ENCODE data around the gene BCL2L13. TPM values are rescaled to one million over a fixed set of nuclear protein-coding genes. Genes with fewer than 3 reads are reported as not detected.
"Not testable (repeated sequence)": the region's sequence is repeated elsewhere in the genome, so short reads cannot be mapped to it uniquely, and the experiment has no call there.

Gene BCL2L13
- total RNA-seq, 1 donor from 2014 or later, result 42.6 TPM

DNA sequence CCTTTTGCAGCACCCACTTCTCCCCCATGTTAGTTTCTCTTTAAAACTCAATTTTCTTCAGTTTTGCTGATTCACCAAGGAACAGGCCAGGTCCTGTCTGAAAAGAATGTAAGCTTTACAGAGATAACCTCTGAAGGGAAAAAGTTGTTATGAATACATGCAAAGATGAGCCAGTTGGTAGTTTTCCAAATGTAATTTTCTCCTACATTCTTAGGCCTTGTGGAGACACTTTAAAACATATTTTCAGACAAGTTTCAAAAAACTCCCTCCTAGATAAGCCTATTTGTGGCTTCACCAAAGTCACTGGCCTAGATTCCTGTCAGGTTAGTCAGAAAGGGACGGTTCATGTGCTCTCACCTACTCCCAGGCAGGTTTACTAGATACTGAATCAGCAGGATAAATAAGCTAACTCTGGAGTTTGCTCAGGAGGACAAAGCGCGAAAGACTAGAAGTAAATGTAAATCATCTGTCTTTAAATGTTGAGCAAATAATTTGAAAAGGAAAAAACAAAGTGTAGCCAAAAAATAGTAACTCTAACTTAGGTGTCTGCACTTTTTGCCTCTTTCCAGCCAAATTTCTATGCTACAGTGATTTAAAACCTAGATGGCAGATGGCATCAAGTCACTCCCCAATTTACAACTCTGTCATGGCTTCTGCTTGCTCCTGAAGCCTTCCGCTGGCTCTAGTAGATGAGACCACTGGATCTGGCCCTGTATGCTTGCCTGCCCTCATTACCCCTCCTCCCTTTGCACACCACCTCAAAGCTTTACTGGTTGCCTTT is 5.2 kb upstream of the BCL2L13 start:
- H3K9me3 Mint-ChIP-seq (ENCODE audit: unreplicated experiment), result peaks cover 2% of the 10 kb centered on the region
- H3K27ac Mint-ChIP-seq (ENCODE audit: unreplicated experiment), result no peak overlapping the region
- TF ChIP-seq, protein P1, sequence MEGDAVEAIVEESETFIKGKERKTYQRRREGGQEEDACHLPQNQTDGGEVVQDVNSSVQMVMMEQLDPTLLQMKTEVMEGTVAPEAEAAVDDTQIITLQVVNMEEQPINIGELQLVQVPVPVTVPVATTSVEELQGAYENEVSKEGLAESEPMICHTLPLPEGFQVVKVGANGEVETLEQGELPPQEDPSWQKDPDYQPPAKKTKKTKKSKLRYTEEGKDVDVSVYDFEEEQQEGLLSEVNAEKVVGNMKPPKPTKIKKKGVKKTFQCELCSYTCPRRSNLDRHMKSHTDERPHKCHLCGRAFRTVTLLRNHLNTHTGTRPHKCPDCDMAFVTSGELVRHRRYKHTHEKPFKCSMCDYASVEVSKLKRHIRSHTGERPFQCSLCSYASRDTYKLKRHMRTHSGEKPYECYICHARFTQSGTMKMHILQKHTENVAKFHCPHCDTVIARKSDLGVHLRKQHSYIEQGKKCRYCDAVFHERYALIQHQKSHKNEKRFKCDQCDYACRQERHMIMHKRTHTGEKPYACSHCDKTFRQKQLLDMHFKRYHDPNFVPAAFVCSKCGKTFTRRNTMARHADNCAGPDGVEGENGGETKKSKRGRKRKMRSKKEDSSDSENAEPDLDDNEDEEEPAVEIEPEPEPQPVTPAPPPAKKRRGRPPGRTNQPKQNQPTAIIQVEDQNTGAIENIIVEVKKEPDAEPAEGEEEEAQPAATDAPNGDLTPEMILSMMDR (IDR thresholded peaks at IDR 0.05; ENCODE audit: partially characterized antibody, unreplicated experiment), result no peak
- no peak for DNase-seq
- peaks cover 4% of the 10 kb centered on the region for H3K4me1 Mint-ChIP-seq (ENCODE audit: low read depth, unreplicated experiment)
- no peaks in the 10 kb centered on the region for H3K36me3 Mint-ChIP-seq (ENCODE audit: unreplicated experiment)
- H3K27me3 Mint-ChIP-seq (ENCODE audit: unreplicated experiment), result peaks cover 2% of the 10 kb centered on the region
- no peak overlapping the region for H3K4me3 Mint-ChIP-seq (ENCODE audit: unreplicated experiment)

DNA sequence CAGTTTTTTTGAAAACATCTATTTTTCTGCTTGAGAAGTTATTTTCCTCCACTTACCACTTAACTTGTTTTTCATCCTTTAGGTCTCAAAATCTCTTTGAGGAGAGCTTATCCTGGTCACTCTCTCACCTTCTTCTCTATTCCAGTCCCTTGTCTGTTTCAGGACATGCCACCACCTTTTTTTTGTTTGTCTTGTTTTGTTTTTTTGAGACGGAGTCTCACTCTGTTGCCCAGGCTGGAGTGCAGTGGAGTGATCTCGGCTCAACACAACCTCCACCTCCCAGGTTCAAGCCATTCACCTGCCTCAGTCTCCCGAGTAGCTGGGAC is 4.6 kb upstream of the BCL2L13 start:
- Mint-ChIP-seq H3K9me3 (ENCODE audit: unreplicated experiment) (no peaks in the 10 kb centered on the region), H3K27me3 (ENCODE audit: unreplicated experiment) (no peaks in the 10 kb centered on the region), H3K4me1 (ENCODE audit: low read depth, unreplicated experiment) (peaks cover 4% of the 10 kb centered on the region), H3K36me3 (ENCODE audit: unreplicated experiment) (no peaks in the 10 kb centered on the region), H3K27ac (ENCODE audit: unreplicated experiment) (no peak overlapping the region), H3K4me3 (ENCODE audit: unreplicated experiment) (no peak overlapping the region)
- TF ChIP-seq, protein P1 (IDR thresholded peaks at IDR 0.05; ENCODE audit: partially characterized antibody, unreplicated experiment), result no peak
- no peak for DNase-seq

DNA sequence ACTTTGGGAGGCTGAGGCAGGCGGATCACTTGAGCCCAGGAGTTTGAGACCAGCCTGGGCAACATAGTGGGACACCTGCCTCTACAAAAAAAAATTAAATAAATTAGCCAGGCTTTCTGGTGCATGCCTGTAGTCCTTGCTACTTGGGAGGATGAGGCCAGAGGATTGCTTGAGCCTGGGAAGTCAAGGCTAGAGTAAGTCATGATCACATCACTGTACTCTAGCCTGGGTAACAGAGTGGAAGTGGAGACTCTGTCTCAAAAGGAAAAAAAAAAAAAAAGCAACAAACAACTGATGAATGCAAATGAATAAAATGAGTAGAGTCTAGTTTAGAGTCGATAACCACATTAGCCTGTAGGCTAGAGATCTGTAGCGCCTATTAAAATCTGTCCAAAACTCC is 3.9 kb upstream of the BCL2L13 start:
- peaks cover 4% of the 10 kb centered on the region for H3K27me3 Mint-ChIP-seq (ENCODE audit: unreplicated experiment)
- H3K27ac Mint-ChIP-seq (ENCODE audit: unreplicated experiment), result no peak overlapping the region
- H3K4me3 Mint-ChIP-seq (ENCODE audit: unreplicated experiment), result no peak overlapping the region
- peaks cover 5% of the 10 kb centered on the region for H3K9me3 Mint-ChIP-seq (ENCODE audit: unreplicated experiment)
- TF ChIP-seq, protein P1 (IDR thresholded peaks at IDR 0.05; ENCODE audit: partially characterized antibody, unreplicated experiment), result no peak
- no peaks in the 10 kb centered on the region for H3K36me3 Mint-ChIP-seq (ENCODE audit: unreplicated experiment)
- no peak for DNase-seq
- H3K4me1 Mint-ChIP-seq (ENCODE audit: low read depth, unreplicated experiment), result peaks cover 4% of the 10 kb centered on the region

DNA sequence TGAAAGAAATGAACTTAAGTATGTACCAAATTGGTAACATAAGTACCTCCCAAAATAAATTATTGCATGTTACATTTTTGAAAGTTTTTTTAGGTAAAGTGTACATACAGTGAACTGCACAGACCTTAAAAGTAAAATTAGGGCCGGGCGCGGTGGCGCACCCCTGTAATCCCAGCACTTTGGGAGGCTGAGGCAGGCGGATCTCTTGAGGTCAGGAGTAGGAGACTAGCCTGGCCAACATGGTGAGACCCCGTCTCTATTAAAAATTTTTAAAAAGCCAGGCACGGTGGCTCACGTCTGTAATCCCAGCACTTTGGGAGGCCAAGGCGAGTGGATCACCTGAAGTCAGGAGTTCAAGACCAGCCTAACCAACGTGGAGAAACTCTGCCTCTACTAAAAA is 1.7 kb upstream of the BCL2L13 start:
- not testable (repeated sequence) for H3K9me3 Mint-ChIP-seq (ENCODE audit: unreplicated experiment); H3K36me3 Mint-ChIP-seq (ENCODE audit: unreplicated experiment); H3K4me1 Mint-ChIP-seq (ENCODE audit: low read depth, unreplicated experiment); H3K27me3 Mint-ChIP-seq (ENCODE audit: unreplicated experiment); H3K27ac Mint-ChIP-seq (ENCODE audit: unreplicated experiment); H3K4me3 Mint-ChIP-seq (ENCODE audit: unreplicated experiment); DNase-seq

DNA sequence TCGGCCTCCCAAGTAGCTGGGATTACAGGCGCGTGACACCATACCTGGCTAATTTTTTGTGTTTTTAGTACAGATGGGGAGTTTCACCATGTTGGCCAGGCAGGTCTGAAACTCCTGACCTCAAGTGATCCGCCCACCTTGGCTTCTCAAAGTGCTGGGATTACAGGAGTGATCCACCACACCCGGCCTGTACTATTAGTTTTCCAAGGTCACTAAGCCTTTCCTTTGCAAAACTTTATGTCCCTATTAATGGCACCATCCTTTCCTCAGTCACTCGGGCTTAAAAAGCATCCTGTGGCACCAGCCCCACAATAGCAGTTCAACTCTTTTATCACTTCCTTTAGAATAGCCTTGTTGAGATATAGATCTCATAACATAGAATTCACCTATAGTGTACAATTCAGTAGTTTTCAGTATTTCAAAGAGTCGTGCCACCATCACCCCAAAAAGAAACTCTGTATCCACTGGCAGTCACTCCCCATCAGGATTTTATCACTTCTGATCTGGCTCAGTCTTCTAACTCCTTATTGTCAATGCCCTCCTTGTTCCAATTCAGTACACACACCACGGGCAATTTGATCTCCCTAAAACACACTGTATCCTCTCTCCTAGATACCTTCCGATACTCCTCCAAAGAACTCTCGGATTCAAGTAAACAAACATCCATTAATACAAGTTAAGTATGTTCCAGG is 921 bp upstream of the BCL2L13 start:
- H3K27me3 Mint-ChIP-seq (ENCODE audit: unreplicated experiment), result peaks cover 4% of the 10 kb centered on the region
- TF ChIP-seq, protein P1 (IDR thresholded peaks at IDR 0.05; ENCODE audit: partially characterized antibody, unreplicated experiment), result no peak
- H3K9me3 Mint-ChIP-seq (ENCODE audit: unreplicated experiment), result peaks cover 5% of the 10 kb centered on the region
- no peaks in the 10 kb centered on the region for H3K36me3 Mint-ChIP-seq (ENCODE audit: unreplicated experiment)
- H3K4me1 Mint-ChIP-seq (ENCODE audit: low read depth, unreplicated experiment), result peaks cover 7% of the 10 kb centered on the region
- H3K27ac Mint-ChIP-seq (ENCODE audit: unreplicated experiment), result peak overlapping the region; percentile 99
- DNase-seq, result no peak
- peak overlapping the region; percentile 98 for H3K4me3 Mint-ChIP-seq (ENCODE audit: unreplicated experiment)
